ENCODE results near the gene SRSF7. TPM values are rescaled to one million over a fixed set of nuclear protein-coding genes. Genes with fewer than 3 reads are reported as not detected.

The SRSF7 gene
- total and polyA plus RNA-seq, 9 of the 15 experiments (the other 6 are each of a cell fraction or from before 2014, with no cell fraction given), result 219 to 726 (median 375) TPM

DNA sequence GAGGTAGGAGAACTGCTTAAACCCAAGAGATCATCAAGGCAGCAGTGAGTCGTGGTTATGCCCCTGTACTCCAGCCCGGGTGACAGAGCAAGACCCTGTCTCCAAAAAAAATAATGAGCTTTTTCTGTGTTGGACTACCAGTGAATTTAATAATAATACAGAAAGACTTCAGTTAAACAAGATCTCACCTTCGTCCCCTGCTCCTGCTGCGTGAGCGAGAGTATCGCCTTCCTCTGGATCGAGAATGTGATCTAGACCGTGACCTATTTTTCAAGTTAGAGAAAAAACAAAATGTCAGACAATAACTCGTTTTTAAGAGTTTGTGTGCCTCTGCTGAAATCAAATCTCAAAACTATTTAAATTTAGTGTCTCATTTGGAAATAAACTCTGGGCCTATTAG is 2.8 kb downstream of the SRSF7 start:
- no peak for DNase-seq (ENCODE audit: extremely low read depth in 1 of 4, low spot score in 3 of 4)
- Histone ChIP-seq H3K9me1 (ENCODE audit: control insufficient read depth, insufficient read depth, low read length) (no peaks in the 10 kb centered on the region), H3K27me3 (ENCODE audit: control insufficient read depth in 2 of 2, insufficient read depth in 2 of 2, low read length in 2 of 2) (no peaks in the 10 kb centered on the region), H3K36me3 (ENCODE audit: control insufficient read depth, insufficient read depth, low read length) (peaks cover 69% of the 10 kb centered on the region), H2AFZ (ENCODE audit: low read depth, low read length) (no peak overlapping the region), H3K27ac (ENCODE audit: extremely low read depth, low read depth, low read length) (no peak overlapping the region), H3K4me2 (ENCODE audit: insufficient read depth, low read length) (no peak overlapping the region), H3K79me2 (ENCODE audit: control insufficient read depth, insufficient read depth, low read length) (peaks cover 68% of the 10 kb centered on the region), H3K4me3 (no peak overlapping the region; the same call in 1 of the 2 replicates), H3K4me1 (replicated peaks in 1 of 2; ENCODE audit: control insufficient read depth in 2 of 2, insufficient read depth in 2 of 2, low read length in 2 of 2) (peaks cover 0 to 29% of the 10 kb centered on the region in 2 experiments; a peak in 3 of 5 replicates), H3K9me3 (replicated peaks; ENCODE audit: control insufficient read depth, insufficient read depth, low read depth, low read length) (no peaks in the 10 kb centered on the region), H4K20me1 (replicated peaks; ENCODE audit: control insufficient read depth, insufficient read depth, low read length) (peaks cover 35% of the 10 kb centered on the region), H3K9ac (ENCODE audit: insufficient read depth in 1 of 2, low read depth in 2 of 2, low read length in 2 of 2) (0 out of 4 replicates have a peak overlapping the region, but pooled peaks of 1 of the 2 experiments have one; percentile 99)
- intact Hi-C loops (cut with micrococcal nuclease), result loop anchor here (10.0 kb wide), 1 partner anchor 476 kb away; no protein-coding TSS in a partner anchor
- TF ChIP-seq SP1 (CRISPR knock-in tag; IDR thresholded peaks at IDR 0.05) (peak; percentile 22; the same call in 1 of the 2 replicates), ZNF696 (CRISPR knock-in tag; conservative IDR thresholded peaks at IDR 0.05) (no peak)
- no peak for ATAC-seq
- 83% methylated on average over 9 of the region's 9 CpGs for WGBS (ENCODE audit: insufficient coverage, low coverage, missing lambda C conversion rate)
- no peak for FAIRE-seq
- ChIA-PET CTCF (ENCODE audit: low intra/inter-chr PET ratio) (no interaction called here), POLR2A (interaction anchor here (0.6 to 3.7 kb wide), 13 partner anchors 9 to 382 kb away, joined by 3 to 23 read pairs (median 3); no protein-coding TSS in a partner anchor)
- in situ Hi-C loops (cut with MboI), result loop anchor here (10.0 to 25.0 kb wide), 2 partner anchors 424 to 761 kb away; no protein-coding TSS in a partner anchor
- BruUV-seq (replicated peaks), result no TSS peak

DNA sequence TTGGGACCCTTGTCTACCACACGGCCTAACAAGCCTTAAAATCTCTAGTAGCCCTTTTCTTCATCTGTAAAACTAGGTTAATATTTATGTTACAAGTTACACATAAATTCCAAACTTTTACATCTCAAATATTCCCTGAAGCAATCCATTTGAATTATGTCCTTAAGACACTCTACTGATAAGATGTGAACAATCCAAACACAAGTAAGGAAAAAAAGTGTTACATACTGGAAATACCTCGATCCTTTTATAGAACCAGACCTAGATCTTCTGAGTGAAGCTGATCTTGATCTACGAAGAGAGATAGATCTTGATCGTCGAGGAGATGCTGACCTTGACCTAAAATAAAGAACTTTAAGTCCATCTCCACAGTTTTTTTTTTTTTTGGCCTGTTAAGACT is 3.3 kb downstream of the SRSF7 start:
- no peak overlapping the region for H3K4me2 ChIP-seq (ENCODE audit: insufficient read depth, low read length)
- H3K9ac ChIP-seq (ENCODE audit: insufficient read depth in 1 of 2, low read depth in 2 of 2, low read length in 2 of 2), result no peak overlapping the region
- TF ChIP-seq GTF2A2 (tag; IDR thresholded peaks at IDR 0.05) (no peak), KDM5B (IDR thresholded peaks at IDR 0.05; ENCODE audit: insufficient replicate concordance, low read depth, low read length) (peak; percentile 30), SUPT5H (IDR thresholded peaks at IDR 0.05) (peak; percentile 23; the same call in 1 of the 2 replicates)
- H4K20me1 ChIP-seq (replicated peaks; ENCODE audit: control insufficient read depth, insufficient read depth, low read length), result peaks cover 35% of the 10 kb centered on the region
- 85% methylated on average over 5 of the region's 5 CpGs for WGBS (ENCODE audit: insufficient coverage, low coverage, missing lambda C conversion rate)
- in situ Hi-C loops (cut with MboI), result loop anchor here (10.0 to 25.0 kb wide), 2 partner anchors 423 to 761 kb away; no protein-coding TSS in a partner anchor
- ChIA-PET POLR2A (interaction anchor here (0.6 to 2.1 kb wide), 14 partner anchors 12 to 381 kb away, joined by 3 to 11 read pairs (median 3); no protein-coding TSS in a partner anchor), CTCF (ENCODE audit: low intra/inter-chr PET ratio) (no interaction called here)
- H3K79me2 ChIP-seq (ENCODE audit: control insufficient read depth, insufficient read depth, low read length), result peaks cover 71% of the 10 kb centered on the region
- no peaks in the 10 kb centered on the region for H3K27me3 ChIP-seq (ENCODE audit: control insufficient read depth in 2 of 2, insufficient read depth in 2 of 2, low read length in 2 of 2)
- intact Hi-C loops (cut with micrococcal nuclease), result loop anchor here (10.0 kb wide), 1 partner anchor 477 kb away; no protein-coding TSS in a partner anchor
- no peaks in the 10 kb centered on the region for H3K9me3 ChIP-seq (replicated peaks; ENCODE audit: control insufficient read depth, insufficient read depth, low read depth, low read length)
- H3K4me3 ChIP-seq, result no peak overlapping the region
- no peak overlapping the region for H3K27ac ChIP-seq (ENCODE audit: extremely low read depth, low read depth, low read length)
- H3K4me1 ChIP-seq (replicated peaks in 1 of 2; ENCODE audit: control insufficient read depth in 2 of 2, insufficient read depth in 2 of 2, low read length in 2 of 2), result peaks cover 0 to 29% of the 10 kb centered on the region in 2 experiments; a peak in 3 of 5 replicates
- no peak for ATAC-seq
- BruUV-seq (replicated peaks), result no TSS peak
- no peak overlapping the region for H2AFZ ChIP-seq (ENCODE audit: low read depth, low read length)
- no peak for DNase-seq (ENCODE audit: extremely low read depth in 1 of 4, low spot score in 3 of 4)
- no peak for FAIRE-seq
- H3K36me3 ChIP-seq (ENCODE audit: control insufficient read depth, insufficient read depth, low read length), result peaks cover 75% of the 10 kb centered on the region
- H3K9me1 ChIP-seq (ENCODE audit: control insufficient read depth, insufficient read depth, low read length), result no peaks in the 10 kb centered on the region

All from K562 (cell line).